Activated T-helper 1 cell treated with anti-CD3 and anti-CD28 coated beads, Interleukin-12 subunit alpha, Interleukin-12 subunit beta, Interleukin-2, Interleukin-4 antibody, amounts not matched to agents 30 ng/mL and 10 ng/mL and 1 ng/mL, durations not matched to agents 14 hours and 24 hours and 36 hours (primary cell): ENCODE data around the gene FOXP1. TPM values are rescaled to one million over a fixed set of nuclear protein-coding genes. Genes with fewer than 3 reads are reported as not detected.
A peak's percentile ranks its signal among the peaks of the same experiment; 100 is the strongest.

Source experiments
- DNase-seq: peaks from one replicate; pipeline ENCODE4 v3.0.0; 2021; ENCODE audit warnings: low spot score
- H3K27ac Mint-ChIP-seq: one replicate; pipeline ENCODE4 v1.8.0; 2021; ENCODE audit warnings: mild to moderate bottlenecking, mixed read lengths
- H3K27me3 Mint-ChIP-seq: one replicate; pipeline ENCODE4 v1.8.0; 2022; ENCODE audit warnings: mild to moderate bottlenecking, moderate library complexity, mixed read lengths; ENCODE audit not compliant: insufficient read depth
- H3K36me3 Mint-ChIP-seq: one replicate; pipeline ENCODE4 v1.8.0; 2021; ENCODE audit warnings: low read depth, mixed read lengths
- H3K4me1 Mint-ChIP-seq: one replicate; pipeline ENCODE4 v1.8.0; 2021; ENCODE audit warnings: low read depth, mixed read lengths
- H3K4me3 Mint-ChIP-seq: one replicate; pipeline ENCODE4 v1.8.0; 2021; ENCODE audit warnings: mild to moderate bottlenecking, moderate library complexity, mixed read lengths
- H3K9me3 Mint-ChIP-seq: one replicate; pipeline ENCODE4 v1.8.0; 2021; ENCODE audit warnings: mixed read lengths
- intact Hi-C: fragments of 100-400 bp; cut with micrococcal nuclease; formaldehyde crosslinking; loops from one replicate; pipeline ENCODE4 v1.15.1; 2024
- total RNA-seq: library from RNA; stranded (reverse); gene quantifications from 2 replicates; pipeline ENCODE4 v1.2.3, GENCODE V29; 2022

The FOXP1 gene
- total RNA-seq, 1 donor from 2014 or later, result 97.6 TPM

GRCh38 chr3:71315431-71315830 is 268.1 kb downstream of the FOXP1 start:
- H3K36me3 Mint-ChIP-seq, result no peaks in the 10 kb centered on the region
- H3K27ac Mint-ChIP-seq, result no peak overlapping the region
- no peak for DNase-seq
- H3K9me3 Mint-ChIP-seq, result no peaks in the 10 kb centered on the region
- no peak overlapping the region for H3K4me3 Mint-ChIP-seq
- H3K4me1 Mint-ChIP-seq, result no peaks in the 10 kb centered on the region
- peaks cover 14% of the 10 kb centered on the region for H3K27me3 Mint-ChIP-seq
- intact Hi-C loops, result no loop called here

- H3K27ac Mint-ChIP-seq, result no peak overlapping the region
- no peak overlapping the region for H3K4me3 Mint-ChIP-seq
- peaks cover 19% of the 10 kb centered on the region for H3K27me3 Mint-ChIP-seq
- H3K9me3 Mint-ChIP-seq, result no peaks in the 10 kb centered on the region
- peaks cover 12% of the 10 kb centered on the region for H3K4me1 Mint-ChIP-seq
- DNase-seq, result no peak
- H3K36me3 Mint-ChIP-seq, result no peaks in the 10 kb centered on the region
- intact Hi-C loops, result no loop called here
Measured at GRCh38 chr3:71313844-71314243, 269.7 kb downstream of the FOXP1 start.

- intact Hi-C loops, result no loop called here
- Mint-ChIP-seq H3K9me3 (no peaks in the 10 kb centered on the region), H3K4me1 (peaks cover 24% of the 10 kb centered on the region), H3K27me3 (peaks cover 28% of the 10 kb centered on the region), H3K27ac (no peak overlapping the region), H3K36me3 (no peaks in the 10 kb centered on the region), H3K4me3 (no peak overlapping the region)
- DNase-seq, result no peak
Measured at GRCh38 chr3:71312461-71312860, 271.1 kb downstream of the FOXP1 start.

- Mint-ChIP-seq H3K4me3 (no peak overlapping the region), H3K9me3 (no peaks in the 10 kb centered on the region), H3K27ac (no peak overlapping the region), H3K36me3 (no peaks in the 10 kb centered on the region), H3K4me1 (peaks cover 24% of the 10 kb centered on the region), H3K27me3 (peaks cover 34% of the 10 kb centered on the region)
- no peak for DNase-seq
- intact Hi-C loops, result no loop called here
Measured at GRCh38 chr3:71311661-71312046, 271.9 kb downstream of the FOXP1 start.

GRCh38 chr3:71310980-71311660 is 272.4 kb downstream of the FOXP1 start:
- Mint-ChIP-seq H3K36me3 (no peaks in the 10 kb centered on the region), H3K4me1 (peaks cover 24% of the 10 kb centered on the region), H3K27ac (no peak overlapping the region), H3K9me3 (no peaks in the 10 kb centered on the region), H3K4me3 (no peak overlapping the region), H3K27me3 (peaks cover 35% of the 10 kb centered on the region)
- intact Hi-C loops, result no loop called here
- DNase-seq, result no peak

GRCh38 chr3:71310359-71310979 is 273.1 kb downstream of the FOXP1 start:
- intact Hi-C loops, result no loop called here
- H3K4me1 Mint-ChIP-seq, result peaks cover 29% of the 10 kb centered on the region
- peaks cover 35% of the 10 kb centered on the region for H3K27me3 Mint-ChIP-seq
- H3K36me3 Mint-ChIP-seq, result peaks cover 2% of the 10 kb centered on the region
- no peak overlapping the region for H3K4me3 Mint-ChIP-seq
- no peaks in the 10 kb centered on the region for H3K9me3 Mint-ChIP-seq
- no peak for DNase-seq
- no peak overlapping the region for H3K27ac Mint-ChIP-seq

GRCh38 chr3:71309886-71310285 is 273.6 kb downstream of the FOXP1 start:
- Mint-ChIP-seq H3K9me3 (no peaks in the 10 kb centered on the region), H3K36me3 (peaks cover 3% of the 10 kb centered on the region), H3K4me1 (peaks cover 35% of the 10 kb centered on the region), H3K27me3 (peaks cover 37% of the 10 kb centered on the region), H3K4me3 (no peak overlapping the region), H3K27ac (no peak overlapping the region)
- intact Hi-C loops, result loop anchor here (1.0 to 5.0 kb wide), 5 partner anchors 9 to 758 kb away; no protein-coding TSS in a partner anchor
- no peak for DNase-seq

- Mint-ChIP-seq H3K4me1 (peaks cover 40% of the 10 kb centered on the region), H3K4me3 (no peak overlapping the region), H3K9me3 (no peaks in the 10 kb centered on the region)
Measured at GRCh38 chr3:71309342-71309741, 274.2 kb downstream of the FOXP1 start.

GRCh38 chr3:71308836-71309235 is 274.7 kb downstream of the FOXP1 start:
- peak overlapping the region; percentile 32 for H3K4me3 Mint-ChIP-seq
- peaks cover 46% of the 10 kb centered on the region for H3K4me1 Mint-ChIP-seq
- peak overlapping the region; percentile 9 for H3K27ac Mint-ChIP-seq
- no peaks in the 10 kb centered on the region for H3K9me3 Mint-ChIP-seq
- H3K27me3 Mint-ChIP-seq, result peaks cover 46% of the 10 kb centered on the region
- H3K36me3 Mint-ChIP-seq, result peaks cover 3% of the 10 kb centered on the region
- DNase-seq, result no peak
- intact Hi-C loops, result loop anchor here (1.0 to 5.0 kb wide), 5 partner anchors 8 to 757 kb away; no protein-coding TSS in a partner anchor

More at GRCh38 chr3:71309342-71309741, 274.2 kb downstream of the FOXP1 start:
- intact Hi-C loops, result loop anchor here (1.0 to 5.0 kb wide), 5 partner anchors 8 to 757 kb away; no protein-coding TSS in a partner anchor
- Mint-ChIP-seq H3K27ac (peak overlapping the region; percentile 14), H3K27me3 (peaks cover 41% of the 10 kb centered on the region), H3K36me3 (peaks cover 3% of the 10 kb centered on the region)
- DNase-seq, result no peak

- Mint-ChIP-seq H3K4me3 (no peak overlapping the region), H3K9me3 (no peaks in the 10 kb centered on the region), H3K4me1 (peaks cover 52% of the 10 kb centered on the region), H3K27ac (no peak overlapping the region), H3K36me3 (peaks cover 3% of the 10 kb centered on the region), H3K27me3 (peaks cover 50% of the 10 kb centered on the region)
- DNase-seq, result no peak
- intact Hi-C loops, result loop anchor here (2.0 to 5.0 kb wide), 3 partner anchors 53 to 756 kb away; no protein-coding TSS in a partner anchor
Measured at GRCh38 chr3:71307991-71308697, 275.4 kb downstream of the FOXP1 start.

GRCh38 chr3:71305231-71306206 is 278.0 kb downstream of the FOXP1 start:
- H3K27me3 Mint-ChIP-seq, result peaks cover 53% of the 10 kb centered on the region
- intact Hi-C loops, result loop anchor here (5.0 kb wide), 2 partner anchors 207 to 753 kb away; no protein-coding TSS in a partner anchor
- DNase-seq, result no peak
- peaks cover 3% of the 10 kb centered on the region for H3K36me3 Mint-ChIP-seq
- H3K4me3 Mint-ChIP-seq, result peak overlapping the region; percentile 87
- H3K9me3 Mint-ChIP-seq, result no peaks in the 10 kb centered on the region
- H3K4me1 Mint-ChIP-seq, result peaks cover 79% of the 10 kb centered on the region
- H3K27ac Mint-ChIP-seq, result peak overlapping the region; percentile 63

- no peak overlapping the region for H3K27ac Mint-ChIP-seq
Measured at GRCh38 chr3:71304684-71305083, 278.8 kb downstream of the FOXP1 start.

More at GRCh38 chr3:71304684-71305083, 278.8 kb downstream of the FOXP1 start:
- Mint-ChIP-seq H3K9me3 (no peaks in the 10 kb centered on the region), H3K4me1 (peaks cover 84% of the 10 kb centered on the region), H3K36me3 (peaks cover 4% of the 10 kb centered on the region), H3K27me3 (peaks cover 52% of the 10 kb centered on the region), H3K4me3 (peak overlapping the region; percentile 87)
- intact Hi-C loops, result loop anchor here (5.0 kb wide), 4 partner anchors 138 to 752 kb away; no protein-coding TSS in a partner anchor
- no peak for DNase-seq
